DND-41 (cell line): Measurements from ENCODE around the gene OSBPL1A.
"Not testable (repeated sequence)": the region's sequence is repeated elsewhere in the genome, so short reads cannot be mapped to it uniquely, and the experiment has no call there.

ENCODE experiments used
- ATAC-seq: fragments of 200-7000 bp; cut with Tn5 transposase; 3 replicates; pipeline ENCODE4 v1.9.1; 2021; ENCODE audit warnings: low read depth; ENCODE audit not compliant: insufficient read depth
- DNase-seq: peaks from one replicate; pipeline ENCODE4 v3.0.0-alpha.2; 2020
- H2AFZ ChIP-seq: 2 replicates; pipeline ENCODE4 v1.6.0; 2012; ENCODE audit warnings: low read depth, low read length
- H3K27ac ChIP-seq: 2 replicates; pipeline ENCODE4 v1.5.1; 2012; ENCODE audit warnings: low read length, inconsistent platforms
- H3K27me3 ChIP-seq: fragments of 200-600 bp; sonication (generic); 2 replicates; pipeline ENCODE4 v1.6.0; 2012; ENCODE audit warnings: low read length, mild to moderate bottlenecking, inconsistent platforms; ENCODE audit not compliant: insufficient read depth, poor library complexity
- H3K36me3 ChIP-seq: 2 replicates; pipeline ENCODE4 v1.5.1; 2012; ENCODE audit warnings: low read length, inconsistent platforms; ENCODE audit not compliant: insufficient read depth
- H3K4me1 ChIP-seq: 2 replicates; pipeline ENCODE4 v1.5.1; 2012; ENCODE audit warnings: mild to moderate bottlenecking, low read length; ENCODE audit not compliant: insufficient read depth
- H3K4me2 ChIP-seq: 2 replicates; pipeline ENCODE4 v1.6.0; 2012; ENCODE audit warnings: mild to moderate bottlenecking, moderate library complexity, low read length, inconsistent platforms; ENCODE audit not compliant: insufficient read depth
- H3K4me3 ChIP-seq, 2 experiments: fragments of 200-600 bp in 1 of 2; shearing (Covaris generic) in 1 of 2; 2 replicates each; pipeline ENCODE4 v1.5.1; 2012 to 2016; ENCODE audit warnings: inconsistent platforms in 2 of 2, low read length in 2 of 2, mild to moderate bottlenecking in 2 of 2, low read depth in 1 of 2, moderate library complexity in 1 of 2
- H3K79me2 ChIP-seq: 2 replicates; pipeline ENCODE4 v1.6.0; 2012; ENCODE audit warnings: low read length, inconsistent platforms; ENCODE audit not compliant: insufficient read depth
- H3K9ac ChIP-seq: 2 replicates; pipeline ENCODE4 v1.6.0; 2012; ENCODE audit warnings: low read depth, mild to moderate bottlenecking, inconsistent platforms, low read length, moderate library complexity
- H3K9me3 ChIP-seq: 2 replicates; pipeline ENCODE4 v1.5.1; 2012; ENCODE audit warnings: low read length, moderate library complexity, mild to moderate bottlenecking, inconsistent platforms; ENCODE audit not compliant: insufficient read depth, severe bottlenecking
- H4K20me1 ChIP-seq: 2 replicates; pipeline ENCODE4 v1.6.0; 2012; ENCODE audit warnings: low read length; ENCODE audit not compliant: insufficient read depth
- CTCF ChIP-seq: IDR thresholded peaks from 2 replicates; pipeline ENCODE4 v1.5.1; 2012; ENCODE audit warnings: borderline replicate concordance, low read length, moderate library complexity, mild to moderate bottlenecking; ENCODE audit not compliant: poor library complexity, severe bottlenecking; ENCODE audit errors: extremely low read depth
- EZH2 ChIP-seq: IDR thresholded peaks from 3 replicates; pipeline ENCODE4 v1.6.1; 2012; ENCODE audit warnings: borderline replicate concordance, low read depth, mild to moderate bottlenecking, moderate library complexity, low read length, inconsistent platforms; ENCODE audit not compliant: severe bottlenecking

The OSBPL1A gene

GRCh38 chr18:24359787-24360530 is 37.7 kb downstream of the OSBPL1A start:
- H3K4me3 ChIP-seq, H3K27ac ChIP-seq, H4K20me1 ChIP-seq, H3K9me3 ChIP-seq, H2AFZ ChIP-seq, H3K9ac ChIP-seq, H3K79me2 ChIP-seq, H3K4me1 ChIP-seq, DNase-seq, H3K4me2 ChIP-seq, H3K36me3 ChIP-seq: not testable (repeated sequence)
- peak; percentile 54; the same call in 1 of the 3 replicates for ATAC-seq
- peaks cover 10% of the 10 kb centered on the region for H3K27me3 ChIP-seq
- peak; percentile 67 for TF ChIP-seq CTCF

GRCh38 chr18:24354278-24354677 is 43.3 kb downstream of the OSBPL1A start:
- H3K27ac ChIP-seq = no peak overlapping the region
- H2AFZ ChIP-seq = no peak overlapping the region

GRCh38 chr18:24346254-24346653 is 51.4 kb downstream of the OSBPL1A start:
- no peak overlapping the region for H3K9ac ChIP-seq
- no peak overlapping the region for H3K27ac ChIP-seq

More at GRCh38 chr18:24354278-24354677, 43.3 kb downstream of the OSBPL1A start:
- Histone ChIP-seq H3K4me3 (no peak overlapping the region), H3K9ac (no peak overlapping the region), H3K9me3 (no peaks in the 10 kb centered on the region), H3K79me2 (no peaks in the 10 kb centered on the region), H3K36me3 (no peaks in the 10 kb centered on the region), H3K4me2 (no peak overlapping the region), H4K20me1 (no peaks in the 10 kb centered on the region), H3K4me1 (no peaks in the 10 kb centered on the region), H3K27me3 (no peaks in the 10 kb centered on the region)
- ATAC-seq = no peak
- TF ChIP-seq EZH2 (no peak), CTCF (no peak)
- DNase-seq = no peak

More at GRCh38 chr18:24346254-24346653, 51.4 kb downstream of the OSBPL1A start:
- DNase-seq (no peak), ATAC-seq (no peak)
- Histone ChIP-seq H3K4me1 (no peaks in the 10 kb centered on the region), H3K79me2 (no peaks in the 10 kb centered on the region), H3K4me3 (no peak overlapping the region), H3K9me3 (no peaks in the 10 kb centered on the region), H3K36me3 (no peaks in the 10 kb centered on the region), H3K27me3 (peaks cover 3% of the 10 kb centered on the region), H2AFZ (no peak overlapping the region), H3K4me2 (no peak overlapping the region), H4K20me1 (no peaks in the 10 kb centered on the region)
- TF ChIP-seq EZH2 = no peak
- TF ChIP-seq CTCF = no peak
